K562 (cell line): ENCODE data around the gene KIAA1614. TPM values are rescaled to one million over a fixed set of nuclear protein-coding genes. Genes with fewer than 3 reads are reported as not detected.

Experiments used
- AFF1 ChIP-seq, 2 experiments: fragments of 450-650 bp; IDR thresholded peaks; 2 replicates each; pipeline ENCODE4 v1.6.1; 2018; ENCODE audit warnings: mild to moderate bottlenecking in 2 of 2, low read depth in 1 of 2; ENCODE audit not compliant: partially characterized antibody in 2 of 2
- BRCA1 ChIP-seq, 2 experiments: fragments of 450-650 bp in 1 of 2; sonication (generic) in 1 of 2; formaldehyde crosslinking in 1 of 2; IDR thresholded peaks; 2 replicates each; pipeline versions ENCODE4 v1.5.0 to v1.6.1; 2017 to 2020; ENCODE audit warnings: mild to moderate bottlenecking in 1 of 2, missing genetic modification reagents in 1 of 2
- CHD7 ChIP-seq: fragments of 200-600 bp; sonication (generic); IDR thresholded peaks from one replicate; pipeline ENCODE4 v1.6.1; 2012; ENCODE audit warnings: mild to moderate bottlenecking, low read depth, low read length, inconsistent platforms
- FUS ChIP-seq: fragments of 200-400 bp; formaldehyde crosslinking; optimal IDR thresholded peaks from 2 replicates; pipeline ENCODE3; 2017; ENCODE audit warnings: low read depth, low read length
- KLF10 ChIP-seq: fragments of 250-450 bp; sonication (Bioruptor Pico); IDR thresholded peaks from 2 replicates; pipeline ENCODE4 v1.6.1; 2021; ENCODE audit warnings: matching md5 sums
- MCM2 ChIP-seq: fragments of 450-650 bp; IDR thresholded peaks from 2 replicates; pipeline ENCODE4 v1.6.1; 2017; ENCODE audit warnings: low read depth, mild to moderate bottlenecking
- NFATC3 ChIP-seq: fragments of 450-650 bp; IDR thresholded peaks from 2 replicates; pipeline ENCODE4 v1.6.1; 2017; ENCODE audit warnings: mild to moderate bottlenecking
- SMAD4 ChIP-seq: fragments of 250-450 bp; sonication (Bioruptor Pico); conservative IDR thresholded peaks from 2 replicates; pipeline ENCODE4 v1.8.0; 2021; ENCODE audit warnings: inconsistent platforms, mild to moderate bottlenecking, moderate library complexity
- SNIP1 ChIP-seq: fragments of 450-650 bp; IDR thresholded peaks from 2 replicates; pipeline ENCODE4 v1.7.1; 2017; ENCODE audit warnings: low read depth, mild to moderate bottlenecking
- ZBTB26 ChIP-seq: fragments of 450-650 bp; formaldehyde crosslinking; IDR thresholded peaks from 2 replicates; pipeline ENCODE4 v1.4.0; 2022; ENCODE audit warnings: missing genetic modification characterization
- ZNF174 ChIP-seq: fragments of 250-450 bp; sonication (Bioruptor Pico); IDR thresholded peaks from 2 replicates; pipeline ENCODE4 v1.4.0; 2020; ENCODE audit warnings: mild to moderate bottlenecking
- polyA plus RNA-seq, 8 experiments: library from polyadenylated mRNA; depleted of rRNA in 4 of 8; stranded (reverse) in 5 of 8; unstranded in 3 of 8; fragments of >200 nt; fragmentation: Nextera tagmentation in 2 of 8; fragmentation: Illumina TruSeq in 1 of 8; extraction: Ambion mirVana in 2 of 8; extraction: Trizol in 1 of 8; gene quantifications; 2 replicates each; pipeline versions ENCODE4 v1.2.1 to v1.2.3, GENCODE V29; 2011 to 2014; ENCODE audit warnings: inconsistent platforms in 1 of 8, missing spikeins in 1 of 8
- total RNA-seq, 7 experiments: library from RNA; depleted of rRNA in 6 of 7; stranded (reverse); fragments of >200 nt in 6 of 7; fragmentation: Illumina TruSeq in 2 of 7; extraction: Trizol in 2 of 7; gene quantifications; 2 replicates each; pipeline versions ENCODE4 v1.2.1 to v1.2.3, GENCODE V29; 2011 to 2021; ENCODE audit warnings: low replicate concordance in 1 of 7

Gene KIAA1614
- total and polyA plus RNA-seq, 9 of the 15 experiments (the other 6 are each of a cell fraction or from before 2014, with no cell fraction given) = 0.01 to 1.1 (median 0.15) TPM; not detected in 1

GRCh38 chr1:180970333-180971079, 57.8 kb downstream of the KIAA1614 start (continued):
- TF ChIP-seq CHD7 = no peak
- no peak for TF ChIP-seq MCM2
- no peak for TF ChIP-seq ZBTB26 (CRISPR knock-in tag)
- no peak for TF ChIP-seq ZNF174
- no peak for TF ChIP-seq NFATC3
- no peak for TF ChIP-seq KLF10 (CRISPR knock-in tag)
- TF ChIP-seq BRCA1 (IDR thresholded peaks at IDR 0.05) = no peak
- no peak for TF ChIP-seq BRCA1 (CRISPR knock-in tag; IDR thresholded peaks at IDR 0.05)
- no peak for TF ChIP-seq SNIP1
- TF ChIP-seq FUS = no peak
- peak in 1 of 2 experiments; percentile 45 for TF ChIP-seq AFF1 (IDR thresholded peaks at IDR 0.05; ENCODE audit: low read depth in 1 of 2, partially characterized antibody in 2 of 2)
- TF ChIP-seq SMAD4 (CRISPR knock-in tag) = peak; percentile 63
